ENCODE results near the gene ACVRL1. TPM values are rescaled to one million over a fixed set of nuclear protein-coding genes. Genes with fewer than 3 reads are reported as not detected.
A peak's percentile ranks its signal among the peaks of the same experiment; 100 is the strongest.

Gene ACVRL1
- total and polyA plus RNA-seq, 4 donors, result 3.1 to 7.9 (median 6.1) TPM

DNA sequence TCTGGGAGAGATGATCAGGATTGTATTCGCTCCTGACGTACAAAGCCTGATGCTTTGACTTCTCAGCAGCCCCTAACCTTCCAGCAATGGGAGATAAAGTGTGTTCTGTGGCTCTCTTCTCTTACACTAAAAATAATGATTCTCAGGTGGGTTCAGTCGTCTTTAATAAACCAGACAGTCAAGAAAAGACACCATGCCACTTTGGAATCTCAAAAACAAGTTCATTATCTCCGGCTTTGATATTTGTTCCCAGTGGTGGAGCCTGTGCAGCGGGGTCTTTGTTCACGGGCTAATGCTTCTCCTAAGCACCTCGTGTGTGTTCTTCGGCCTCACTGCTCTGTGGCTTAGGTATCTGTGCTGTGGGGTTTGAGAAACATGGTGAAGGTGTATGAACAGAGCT lies 45.8 kb downstream of the ACVRL1 start (continued):
- TF ChIP-seq, protein P1, sequence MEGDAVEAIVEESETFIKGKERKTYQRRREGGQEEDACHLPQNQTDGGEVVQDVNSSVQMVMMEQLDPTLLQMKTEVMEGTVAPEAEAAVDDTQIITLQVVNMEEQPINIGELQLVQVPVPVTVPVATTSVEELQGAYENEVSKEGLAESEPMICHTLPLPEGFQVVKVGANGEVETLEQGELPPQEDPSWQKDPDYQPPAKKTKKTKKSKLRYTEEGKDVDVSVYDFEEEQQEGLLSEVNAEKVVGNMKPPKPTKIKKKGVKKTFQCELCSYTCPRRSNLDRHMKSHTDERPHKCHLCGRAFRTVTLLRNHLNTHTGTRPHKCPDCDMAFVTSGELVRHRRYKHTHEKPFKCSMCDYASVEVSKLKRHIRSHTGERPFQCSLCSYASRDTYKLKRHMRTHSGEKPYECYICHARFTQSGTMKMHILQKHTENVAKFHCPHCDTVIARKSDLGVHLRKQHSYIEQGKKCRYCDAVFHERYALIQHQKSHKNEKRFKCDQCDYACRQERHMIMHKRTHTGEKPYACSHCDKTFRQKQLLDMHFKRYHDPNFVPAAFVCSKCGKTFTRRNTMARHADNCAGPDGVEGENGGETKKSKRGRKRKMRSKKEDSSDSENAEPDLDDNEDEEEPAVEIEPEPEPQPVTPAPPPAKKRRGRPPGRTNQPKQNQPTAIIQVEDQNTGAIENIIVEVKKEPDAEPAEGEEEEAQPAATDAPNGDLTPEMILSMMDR (IDR thresholded peaks at IDR 0.05; ENCODE audit: low read depth, low read length, missing input control), result no peak
- TF ChIP-seq FOXA1 (IDR thresholded peaks at IDR 0.05) (no peak), RAD21 (IDR thresholded peaks at IDR 0.05) (no peak), TAF1 (conservative IDR thresholded peaks at IDR 0.05) (no peak), NR2F2 (IDR thresholded peaks at IDR 0.05) (no peak), JUND (IDR thresholded peaks at IDR 0.05) (no peak)
- TF ChIP-seq, protein P2, sequence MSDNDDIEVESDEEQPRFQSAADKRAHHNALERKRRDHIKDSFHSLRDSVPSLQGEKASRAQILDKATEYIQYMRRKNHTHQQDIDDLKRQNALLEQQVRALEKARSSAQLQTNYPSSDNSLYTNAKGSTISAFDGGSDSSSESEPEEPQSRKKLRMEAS (IDR thresholded peaks at IDR 0.05), result no peak

GRCh38 chr12:51953864-51954263 lies 46.6 kb downstream of the ACVRL1 start:
- TF ChIP-seq YY1 (IDR thresholded peaks at IDR 0.05) (no peak), RXRA (IDR thresholded peaks at IDR 0.05) (no peak), ATF3 (IDR thresholded peaks at IDR 0.05) (no peak), SP1 (IDR thresholded peaks at IDR 0.05) (no peak), EGR1 (IDR thresholded peaks at IDR 0.05; ENCODE audit: low read depth in 2 of 2) (no peak), JUND (IDR thresholded peaks at IDR 0.05) (no peak), HNF4G (IDR thresholded peaks at IDR 0.05) (no peak), RAD21 (IDR thresholded peaks at IDR 0.05) (no peak), FOXA2 (IDR thresholded peaks at IDR 0.05) (no peak), GABPA (IDR thresholded peaks at IDR 0.05 in 1 of 2, conservative IDR thresholded peaks at IDR 0.05 in 1 of 2) (no peak), FOXA1 (IDR thresholded peaks at IDR 0.05) (no peak), NR2F2 (IDR thresholded peaks at IDR 0.05) (no peak)
- TF ChIP-seq, protein P3, sequence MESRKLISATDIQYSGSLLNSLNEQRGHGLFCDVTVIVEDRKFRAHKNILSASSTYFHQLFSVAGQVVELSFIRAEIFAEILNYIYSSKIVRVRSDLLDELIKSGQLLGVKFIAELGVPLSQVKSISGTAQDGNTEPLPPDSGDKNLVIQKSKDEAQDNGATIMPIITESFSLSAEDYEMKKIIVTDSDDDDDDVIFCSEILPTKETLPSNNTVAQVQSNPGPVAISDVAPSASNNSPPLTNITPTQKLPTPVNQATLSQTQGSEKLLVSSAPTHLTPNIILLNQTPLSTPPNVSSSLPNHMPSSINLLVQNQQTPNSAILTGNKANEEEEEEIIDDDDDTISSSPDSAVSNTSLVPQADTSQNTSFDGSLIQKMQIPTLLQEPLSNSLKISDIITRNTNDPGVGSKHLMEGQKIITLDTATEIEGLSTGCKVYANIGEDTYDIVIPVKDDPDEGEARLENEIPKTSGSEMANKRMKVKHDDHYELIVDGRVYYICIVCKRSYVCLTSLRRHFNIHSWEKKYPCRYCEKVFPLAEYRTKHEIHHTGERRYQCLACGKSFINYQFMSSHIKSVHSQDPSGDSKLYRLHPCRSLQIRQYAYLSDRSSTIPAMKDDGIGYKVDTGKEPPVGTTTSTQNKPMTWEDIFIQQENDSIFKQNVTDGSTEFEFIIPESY (IDR thresholded peaks at IDR 0.05), result no peak
- TF ChIP-seq, protein P2 (IDR thresholded peaks at IDR 0.05), result no peak
- TF ChIP-seq, protein P4, sequence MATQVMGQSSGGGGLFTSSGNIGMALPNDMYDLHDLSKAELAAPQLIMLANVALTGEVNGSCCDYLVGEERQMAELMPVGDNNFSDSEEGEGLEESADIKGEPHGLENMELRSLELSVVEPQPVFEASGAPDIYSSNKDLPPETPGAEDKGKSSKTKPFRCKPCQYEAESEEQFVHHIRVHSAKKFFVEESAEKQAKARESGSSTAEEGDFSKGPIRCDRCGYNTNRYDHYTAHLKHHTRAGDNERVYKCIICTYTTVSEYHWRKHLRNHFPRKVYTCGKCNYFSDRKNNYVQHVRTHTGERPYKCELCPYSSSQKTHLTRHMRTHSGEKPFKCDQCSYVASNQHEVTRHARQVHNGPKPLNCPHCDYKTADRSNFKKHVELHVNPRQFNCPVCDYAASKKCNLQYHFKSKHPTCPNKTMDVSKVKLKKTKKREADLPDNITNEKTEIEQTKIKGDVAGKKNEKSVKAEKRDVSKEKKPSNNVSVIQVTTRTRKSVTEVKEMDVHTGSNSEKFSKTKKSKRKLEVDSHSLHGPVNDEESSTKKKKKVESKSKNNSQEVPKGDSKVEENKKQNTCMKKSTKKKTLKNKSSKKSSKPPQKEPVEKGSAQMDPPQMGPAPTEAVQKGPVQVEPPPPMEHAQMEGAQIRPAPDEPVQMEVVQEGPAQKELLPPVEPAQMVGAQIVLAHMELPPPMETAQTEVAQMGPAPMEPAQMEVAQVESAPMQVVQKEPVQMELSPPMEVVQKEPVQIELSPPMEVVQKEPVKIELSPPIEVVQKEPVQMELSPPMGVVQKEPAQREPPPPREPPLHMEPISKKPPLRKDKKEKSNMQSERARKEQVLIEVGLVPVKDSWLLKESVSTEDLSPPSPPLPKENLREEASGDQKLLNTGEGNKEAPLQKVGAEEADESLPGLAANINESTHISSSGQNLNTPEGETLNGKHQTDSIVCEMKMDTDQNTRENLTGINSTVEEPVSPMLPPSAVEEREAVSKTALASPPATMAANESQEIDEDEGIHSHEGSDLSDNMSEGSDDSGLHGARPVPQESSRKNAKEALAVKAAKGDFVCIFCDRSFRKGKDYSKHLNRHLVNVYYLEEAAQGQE (IDR thresholded peaks at IDR 0.05), result no peak
- TF ChIP-seq, protein P1 (IDR thresholded peaks at IDR 0.05; ENCODE audit: low read depth, low read length, missing input control), result no peak
- WGBS, result 11% methylated on average over 4 of the region's 4 CpGs
- peak overlapping the region; percentile 11 to 95 (median 31) for H3K4me3 ChIP-seq (ENCODE audit: low read depth in 1 of 3, low read length in 3 of 3)
- H3K4me1 ChIP-seq (ENCODE audit: control insufficient read depth in 4 of 4, insufficient read depth in 4 of 4, low read length in 3 of 4), result peaks cover 4 to 47% (median 33%) of the 10 kb centered on the region in 4 donors
- no peaks in the 10 kb centered on the region for H3K27me3 ChIP-seq (ENCODE audit: control insufficient read depth in 4 of 4, insufficient read depth in 4 of 4, low read length in 3 of 4)
- H3K9me3 ChIP-seq (ENCODE audit: control insufficient read depth in 4 of 4, low read length in 3 of 4), result no peaks in the 10 kb centered on the region
- DNase-seq (ENCODE audit: low spot score), result no peak
- H3K36me3 ChIP-seq (ENCODE audit: control insufficient read depth in 4 of 4, insufficient read depth in 3 of 4, low read depth in 1 of 4, low read length in 3 of 4), result no peaks in the 10 kb centered on the region
- H3K27ac ChIP-seq (ENCODE audit: low read depth in 1 of 2, low read length in 2 of 2), result peak overlapping the region; percentile 67 to 71
- peak overlapping the region; percentile 51 to 58 for H3K9ac ChIP-seq (ENCODE audit: low read depth in 1 of 2, low read length in 2 of 2)

Measured in liver (tissue), 9 donors.